ENCODE data around the gene KLRC1.
"Not testable (repeated sequence)": the region's sequence is repeated elsewhere in the genome, so short reads cannot be mapped to it uniquely, and the experiment has no call there.

KLRC1 gene

DNA sequence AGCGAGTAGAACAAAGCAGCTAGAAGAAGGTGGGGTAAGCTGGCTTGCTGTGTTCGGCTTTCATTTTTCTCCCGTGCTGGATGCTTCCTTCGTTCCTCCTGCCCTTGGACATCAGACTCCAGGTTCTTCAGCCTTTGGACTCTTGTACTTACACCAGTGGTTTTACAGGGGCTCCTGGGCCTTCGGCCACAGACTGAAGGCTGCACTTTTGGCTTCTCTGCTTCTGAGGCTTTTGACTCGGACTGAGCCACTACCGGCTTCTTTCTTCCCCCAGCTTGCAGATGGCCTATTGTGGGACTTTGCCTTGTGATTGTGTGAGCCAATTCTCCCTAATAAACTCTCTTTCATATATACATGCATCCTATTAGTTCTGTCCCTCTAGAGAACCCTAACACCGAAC is 27.2 kb downstream of the KLRC1 start:
- in situ Hi-C loops (cut with MboI; ENCODE audit: low pct_unique_long_range_greater_than_20kb, low sequenced_read_pairs); DNase-seq: not testable (repeated sequence)

DNA sequence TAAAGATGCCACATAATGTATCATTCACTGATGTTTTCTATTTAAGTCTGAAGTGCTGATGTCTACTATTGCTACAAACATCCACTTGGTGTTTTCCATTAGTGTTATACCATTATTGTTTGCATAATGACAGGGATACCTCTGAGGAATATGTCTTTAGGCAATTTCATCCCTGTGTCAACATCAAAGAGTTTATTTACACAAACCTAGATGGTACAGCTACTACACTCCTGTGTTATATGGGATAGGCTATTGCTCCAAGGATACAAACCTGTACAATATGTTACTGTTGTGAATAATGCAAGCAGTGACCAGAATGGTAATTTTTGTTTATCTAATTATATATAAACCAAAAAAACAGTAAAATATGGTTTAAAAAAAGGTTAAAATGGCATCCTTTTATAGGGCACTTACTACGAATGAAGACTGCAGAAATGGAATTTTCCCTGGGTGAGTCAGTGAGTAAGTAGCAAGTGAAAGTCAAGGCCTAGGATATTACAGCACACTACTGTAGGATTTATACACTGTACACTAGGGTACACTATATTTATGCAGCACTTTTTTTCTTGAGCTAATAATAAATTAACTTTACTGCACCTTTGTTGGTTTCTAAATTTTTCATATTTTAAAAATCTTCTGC is 28.8 kb downstream of the KLRC1 start:
- DNase-seq; in situ Hi-C loops (cut with MboI; ENCODE audit: low pct_unique_long_range_greater_than_20kb, low sequenced_read_pairs): not testable (repeated sequence)

DNA sequence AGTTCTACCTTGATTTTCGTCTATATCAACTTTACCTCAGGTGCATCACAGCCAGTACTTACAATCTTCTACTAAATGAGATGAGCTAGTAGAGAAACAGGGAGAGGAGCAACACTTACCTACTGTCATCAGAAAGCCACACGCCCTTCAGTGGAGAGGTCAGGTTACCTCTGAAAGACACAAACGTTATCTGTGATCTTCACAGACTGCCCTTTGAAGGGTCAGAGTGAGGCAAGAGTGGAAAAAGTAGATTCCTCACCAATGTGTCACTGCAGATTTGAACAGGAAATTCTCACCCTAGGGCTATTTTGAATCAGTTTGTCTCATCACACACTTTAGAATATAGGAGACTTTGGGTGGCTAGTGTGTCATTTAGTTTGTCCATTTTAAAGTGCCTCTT is 31.0 kb downstream of the KLRC1 start:
- DNase-seq; in situ Hi-C loops (cut with MboI; ENCODE audit: low pct_unique_long_range_greater_than_20kb, low sequenced_read_pairs): not testable (repeated sequence)

DNA sequence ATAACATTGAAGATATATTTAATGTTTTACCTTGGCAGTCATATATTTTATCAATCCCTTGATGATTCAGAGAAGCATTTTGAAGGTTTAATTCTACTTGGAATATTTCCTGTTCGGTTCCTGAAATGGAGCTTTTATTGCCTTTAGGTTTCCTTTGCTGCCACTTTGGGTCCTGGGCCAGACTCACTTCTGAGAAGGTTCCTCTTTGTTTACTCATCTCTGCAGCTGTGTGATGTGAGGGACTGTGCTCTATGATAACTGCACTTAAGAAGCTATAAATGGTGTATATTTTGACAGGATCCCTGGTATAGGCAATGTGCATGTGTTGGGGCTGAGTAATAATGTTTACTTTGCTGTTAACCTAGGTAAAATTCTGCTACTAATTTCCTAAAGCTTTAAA is 32.8 kb downstream of the KLRC1 start, which contains the start of gene KLRC3:
Gene KLRC3, minus strand, starts transcription at position 262 of the 400 bp plus-strand sequence. Its CDS starts 45 bp downstream, at position 217.
- DNase-seq: peak; percentile 42
- in situ Hi-C loops (cut with MboI; ENCODE audit: low pct_unique_long_range_greater_than_20kb, low sequenced_read_pairs): not testable (repeated sequence)

DNA sequence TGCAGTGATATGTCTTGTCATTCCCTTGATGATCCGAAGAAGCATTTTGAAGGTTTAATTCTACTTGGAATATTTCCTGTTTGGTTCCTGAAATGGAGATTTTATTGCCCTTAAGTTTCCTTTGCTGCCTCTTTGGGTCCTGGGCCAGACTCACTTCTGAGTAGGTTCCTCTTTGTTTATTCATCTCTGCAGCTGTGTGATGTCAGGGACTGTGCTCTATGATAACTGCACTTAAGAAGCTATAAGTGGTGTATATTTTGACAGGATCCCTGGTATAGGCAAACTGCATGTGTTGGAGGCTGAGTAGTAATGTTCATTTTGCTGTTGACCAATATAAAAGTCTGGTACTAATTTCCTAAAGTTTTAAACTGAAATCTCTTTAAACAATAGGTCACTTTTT is 43.8 kb downstream of the KLRC1 start, which contains the start of gene KLRC4:
Gene KLRC4, minus strand, starts transcription at position 366 of the 400 bp plus-strand sequence. Its CDS starts 182 bp downstream, at position 184.
- DNase-seq: peak; percentile 79
- in situ Hi-C loops (cut with MboI; ENCODE audit: low pct_unique_long_range_greater_than_20kb, low sequenced_read_pairs): loop anchor here (10.0 kb wide), 1 partner anchor 55 kb away; no protein-coding TSS in a partner anchor

DNA sequence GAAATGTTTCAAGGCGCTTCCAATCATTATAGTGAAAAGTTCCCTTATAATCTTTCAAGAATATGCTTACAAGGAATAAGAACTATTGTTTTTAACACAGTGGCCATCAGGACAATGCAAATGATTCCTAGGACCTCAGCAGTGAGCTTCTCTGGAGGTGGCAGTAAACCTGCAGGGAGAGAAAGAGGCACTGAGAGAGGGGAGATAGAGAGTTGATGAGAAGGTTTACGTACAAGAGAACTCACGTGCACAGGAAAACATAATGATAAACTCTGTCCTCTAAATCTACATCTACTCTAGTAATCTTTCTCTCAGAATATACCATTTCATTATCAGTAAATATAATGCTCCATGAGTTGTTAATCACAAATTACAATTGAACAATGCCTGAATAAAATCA is 44.3 kb downstream of the KLRC1 start:
- DNase-seq: no peak
- in situ Hi-C loops (cut with MboI; ENCODE audit: low pct_unique_long_range_greater_than_20kb, low sequenced_read_pairs): loop anchor here (10.0 kb wide), 1 partner anchor 54 kb away; no protein-coding TSS in a partner anchor

DNA sequence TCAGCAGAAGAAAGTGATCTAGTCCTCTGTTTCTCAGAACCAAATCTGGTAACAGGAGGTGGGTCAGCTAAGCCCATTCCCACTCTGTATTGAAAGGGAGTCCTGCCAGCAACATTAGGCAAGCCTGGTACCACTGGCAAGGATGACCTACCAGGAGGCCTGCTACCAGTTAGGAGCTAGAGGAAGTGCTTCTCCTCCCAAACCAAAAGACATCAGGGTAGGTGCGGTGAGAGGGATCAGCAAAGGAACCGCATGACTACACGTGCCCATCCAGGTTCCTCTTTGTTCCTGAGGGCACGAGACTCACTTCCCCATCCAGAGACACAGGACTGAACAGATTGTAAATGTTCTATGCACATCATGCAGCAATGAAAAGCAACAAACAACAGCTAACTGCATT is 46.5 kb downstream of the KLRC1 start:
- in situ Hi-C loops (cut with MboI; ENCODE audit: low pct_unique_long_range_greater_than_20kb, low sequenced_read_pairs): loop anchor here (10.0 kb wide), 1 partner anchor 52 kb away; no protein-coding TSS in a partner anchor
- peak; percentile 74 for DNase-seq

DNA sequence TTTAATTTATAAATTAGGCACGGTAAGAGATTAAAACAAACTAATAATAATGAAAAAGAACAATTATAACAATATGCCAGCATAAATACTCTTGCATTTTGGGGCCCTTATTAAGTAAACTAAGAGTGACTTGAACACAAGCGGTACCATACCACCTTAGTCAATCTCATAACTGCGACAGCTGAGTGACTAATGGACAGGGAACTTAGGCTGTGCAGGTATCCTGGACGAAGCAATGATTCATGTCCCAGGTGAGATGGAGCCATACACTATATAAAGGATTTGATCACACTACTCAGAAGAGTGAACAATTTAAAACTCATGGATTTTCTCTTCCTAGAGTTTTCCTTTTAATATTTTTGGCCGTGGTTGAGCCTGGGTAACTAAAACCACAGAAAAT is 47.9 kb downstream of the KLRC1 start:
- in situ Hi-C loops (cut with MboI; ENCODE audit: low pct_unique_long_range_greater_than_20kb, low sequenced_read_pairs): loop anchor here (10.0 kb wide), 1 partner anchor 50 kb away; no protein-coding TSS in a partner anchor
- DNase-seq: no peak

DNA sequence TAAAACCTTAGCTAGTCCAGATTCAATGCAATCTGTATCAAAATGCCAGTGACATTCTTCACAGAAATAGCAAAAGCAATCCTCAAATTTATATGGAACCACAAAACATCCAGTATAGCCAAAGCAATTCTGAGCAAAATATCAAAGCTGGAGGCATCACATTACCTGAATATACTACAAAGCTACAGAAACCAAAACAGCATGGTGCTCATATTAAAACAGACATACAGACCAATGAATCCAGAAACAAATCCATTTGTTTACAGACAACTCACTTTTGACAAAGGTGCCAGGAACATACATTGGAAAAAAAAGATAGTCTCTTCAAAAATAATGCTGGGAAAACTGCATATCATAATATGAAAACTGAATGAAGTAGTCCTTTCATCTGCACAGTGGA is 48.4 kb downstream of the KLRC1 start:
- in situ Hi-C loops (cut with MboI; ENCODE audit: low pct_unique_long_range_greater_than_20kb, low sequenced_read_pairs): loop anchor here (10.0 kb wide), 1 partner anchor 50 kb away; no protein-coding TSS in a partner anchor
- DNase-seq: no peak

DNA sequence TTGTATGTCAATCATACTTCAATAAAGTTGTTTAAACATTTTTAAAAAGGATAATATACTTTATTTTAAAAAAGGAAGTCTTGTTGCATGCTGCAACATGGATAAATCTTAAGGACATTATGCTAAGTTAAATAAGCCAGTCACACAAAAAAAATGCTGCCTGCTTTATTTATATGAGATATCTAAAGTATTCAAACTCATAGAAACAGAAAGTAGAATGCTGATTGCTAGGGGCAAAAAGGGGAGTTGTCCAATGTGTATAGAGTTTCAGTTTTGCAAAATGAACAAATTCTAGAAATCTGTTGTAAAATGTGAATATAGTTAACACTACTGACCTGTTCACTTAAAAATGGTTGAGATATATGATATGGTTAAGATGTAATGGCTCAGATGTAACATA is 52.3 kb downstream of the KLRC1 start:
- no peak for DNase-seq
- in situ Hi-C loops (cut with MboI; ENCODE audit: low pct_unique_long_range_greater_than_20kb, low sequenced_read_pairs): loop anchor here (10.0 kb wide), 1 partner anchor 46 kb away; no protein-coding TSS in a partner anchor

DNA sequence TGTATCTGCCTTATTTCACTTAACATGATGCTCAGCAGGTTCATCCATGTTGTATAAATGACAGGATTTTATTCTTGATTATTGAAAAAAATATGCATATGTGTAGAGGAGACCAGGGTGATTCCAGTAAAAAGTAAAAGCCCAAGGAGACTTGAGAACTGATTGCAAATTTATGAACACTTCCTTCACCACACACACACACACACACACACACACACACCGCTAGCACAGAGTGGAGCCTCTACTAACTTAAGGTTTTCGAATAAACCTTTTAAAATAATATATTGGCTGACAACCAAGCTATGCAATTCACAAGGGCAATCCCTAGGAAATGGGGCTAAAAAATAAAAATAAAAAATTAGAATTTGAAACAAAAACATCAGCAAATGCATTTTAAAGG is 55.0 kb downstream of the KLRC1 start:
- in situ Hi-C loops (cut with MboI; ENCODE audit: low pct_unique_long_range_greater_than_20kb, low sequenced_read_pairs): no loop called here
- DNase-seq: no peak

DNA sequence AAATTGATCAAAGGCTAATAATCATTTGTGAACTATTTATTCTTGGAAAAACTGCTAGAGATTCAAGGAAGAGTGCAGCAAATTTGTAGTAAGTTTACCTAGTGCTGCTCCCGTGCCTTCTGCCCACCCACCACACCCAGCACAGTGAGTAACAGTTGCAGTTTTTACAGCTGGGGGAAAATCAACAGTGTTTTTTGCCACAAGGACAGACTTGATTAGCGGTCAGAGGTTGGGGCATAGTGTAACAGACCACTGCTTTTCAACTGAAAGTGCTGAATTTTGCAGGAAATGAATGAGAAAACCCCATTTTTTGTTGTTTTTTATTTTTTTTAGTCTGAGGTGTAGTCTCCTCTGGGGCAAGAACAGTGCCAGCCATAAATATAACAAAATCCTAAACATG is 55.9 kb downstream of the KLRC1 start:
- DNase-seq: no peak
- in situ Hi-C loops (cut with MboI; ENCODE audit: low pct_unique_long_range_greater_than_20kb, low sequenced_read_pairs): no loop called here

DNA sequence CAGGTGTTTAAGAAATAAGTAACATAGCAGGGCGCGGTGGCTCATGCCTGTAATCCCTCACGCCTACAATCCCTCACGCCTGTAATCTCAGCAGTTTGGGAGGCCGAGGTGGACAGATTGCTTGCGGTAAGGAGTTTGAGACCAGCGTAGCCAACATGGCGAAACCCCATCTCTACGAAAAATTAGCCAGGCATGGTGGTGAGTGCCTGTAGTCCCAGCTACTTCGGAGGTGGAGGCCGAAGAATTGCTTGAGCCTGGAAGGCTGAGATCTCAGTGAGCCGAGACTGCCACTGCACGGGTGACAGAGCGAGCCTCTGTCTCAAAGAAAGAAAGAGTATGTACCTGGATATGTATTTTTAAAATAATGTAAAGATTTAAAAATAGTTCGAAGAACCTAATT is 57.0 kb downstream of the KLRC1 start:
- DNase-seq; in situ Hi-C loops (cut with MboI; ENCODE audit: low pct_unique_long_range_greater_than_20kb, low sequenced_read_pairs): not testable (repeated sequence)
